Activated CD4-positive, alpha-beta T cell treated with anti-CD3 and anti-CD28 coated beads for 4 hours (primary cell): ENCODE data around the gene CACNA2D1.
"Not testable (repeated sequence)": the region's sequence is repeated elsewhere in the genome, so short reads cannot be mapped to it uniquely, and the experiment has no call there.

Experiments
- DNase-seq, 2 donors: peaks; one replicate each; pipeline ENCODE4 v3.0.0-alpha.2; 2020

CACNA2D1 gene

GRCh38 chr7:82021036-82021435 lies 422.5 kb downstream of the CACNA2D1 start:
- DNase-seq, result no peak

GRCh38 chr7:82019551-82020475 lies 423.8 kb downstream of the CACNA2D1 start:
- DNase-seq, result no peak

GRCh38 chr7:82018226-82018625 lies 425.4 kb downstream of the CACNA2D1 start:
- no peak for DNase-seq

- DNase-seq, result no peak
These were observed 426.1 kb downstream of the CACNA2D1 start for GRCh38 chr7:82017334-82017943.

GRCh38 chr7:82015751-82016150 lies 427.8 kb downstream of the CACNA2D1 start:
- DNase-seq, result no peak

DNA sequence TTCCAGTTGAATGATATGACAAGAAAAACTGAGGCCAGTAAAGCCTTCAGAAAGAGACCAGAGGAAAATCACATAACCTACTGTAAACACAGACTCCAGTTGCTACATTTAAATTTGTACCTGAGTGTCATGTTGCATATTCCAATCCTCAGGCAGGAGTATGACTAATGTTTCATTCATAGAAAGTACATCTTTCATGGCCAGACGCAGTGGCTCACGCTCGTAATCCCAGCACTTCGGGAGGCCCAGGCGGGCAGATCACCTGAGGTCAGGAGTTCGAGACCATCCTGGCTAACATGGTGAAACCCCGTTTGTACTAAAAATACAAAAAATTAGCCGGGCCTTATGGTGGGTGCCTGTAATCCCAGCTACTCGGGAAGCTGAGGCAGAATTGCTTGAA lies 429.0 kb downstream of the CACNA2D1 start:
- not testable (repeated sequence) for DNase-seq

GRCh38 chr7:82012453-82012852 lies 431.1 kb downstream of the CACNA2D1 start:
- DNase-seq, result no peak

- DNase-seq, result no peak
These were observed 433.2 kb downstream of the CACNA2D1 start for GRCh38 chr7:82010416-82010815.

GRCh38 chr7:82007315-82007714 lies 436.3 kb downstream of the CACNA2D1 start:
- DNase-seq, result no peak

- no peak for DNase-seq
These were observed 438.5 kb downstream of the CACNA2D1 start for GRCh38 chr7:82005056-82005455.

- DNase-seq, result no peak
These were observed 450.4 kb downstream of the CACNA2D1 start for GRCh38 chr7:81993186-81993585.

GRCh38 chr7:81990395-81990794 lies 453.2 kb downstream of the CACNA2D1 start:
- no peak for DNase-seq

DNA sequence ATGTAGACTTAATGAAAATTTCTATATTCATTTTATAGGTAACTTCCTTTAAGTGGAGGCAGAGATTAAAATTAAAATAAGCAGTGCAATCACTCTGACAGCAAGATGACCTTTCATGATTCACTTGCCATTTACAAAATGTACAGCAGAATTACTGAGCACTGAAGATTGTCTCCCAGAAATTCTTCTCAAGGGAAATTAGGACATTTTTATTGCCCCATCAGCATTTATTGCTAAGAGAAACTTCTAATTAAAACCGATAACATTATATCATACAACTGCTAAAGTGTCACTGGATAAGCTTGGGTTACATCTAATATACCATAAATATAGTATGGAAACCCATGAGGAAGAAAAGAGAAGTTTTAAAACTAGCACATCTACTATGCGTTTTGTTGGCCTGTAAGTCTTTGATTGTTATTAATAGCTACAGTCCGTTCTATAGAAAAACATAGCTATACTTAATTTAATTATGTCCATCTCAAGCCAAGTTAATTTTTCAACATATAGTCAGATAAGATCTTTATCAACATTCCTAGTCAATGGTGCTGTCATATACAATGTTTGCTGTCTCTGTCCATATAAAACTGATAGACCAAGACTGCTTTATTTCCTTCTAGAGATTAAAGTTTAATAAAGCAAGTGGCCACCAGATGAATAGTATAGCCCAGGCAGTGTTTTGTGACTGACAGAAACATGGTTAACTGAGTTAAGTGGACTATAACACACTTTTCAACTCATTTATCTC lies 456.7 kb downstream of the CACNA2D1 start:
- DNase-seq, result no peak

DNA sequence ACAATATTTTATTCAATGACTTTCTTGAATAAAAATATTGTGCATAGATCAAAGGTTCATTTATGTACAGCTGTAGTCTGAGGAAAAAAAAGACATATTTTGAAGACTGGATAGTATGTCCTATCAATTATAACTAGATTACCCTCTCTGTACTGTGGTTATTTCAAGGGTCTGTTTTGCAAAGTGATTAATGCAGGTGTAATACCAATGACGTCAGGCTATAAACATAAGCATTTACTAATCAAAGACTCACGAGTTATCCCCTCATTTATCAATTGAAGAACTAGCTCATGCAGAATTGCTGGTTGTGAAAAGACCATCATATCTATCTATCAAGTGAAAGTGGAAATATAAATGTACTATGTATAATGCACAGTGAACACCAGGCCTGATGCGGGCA lies 460.2 kb downstream of the CACNA2D1 start:
- no peak for DNase-seq

DNA sequence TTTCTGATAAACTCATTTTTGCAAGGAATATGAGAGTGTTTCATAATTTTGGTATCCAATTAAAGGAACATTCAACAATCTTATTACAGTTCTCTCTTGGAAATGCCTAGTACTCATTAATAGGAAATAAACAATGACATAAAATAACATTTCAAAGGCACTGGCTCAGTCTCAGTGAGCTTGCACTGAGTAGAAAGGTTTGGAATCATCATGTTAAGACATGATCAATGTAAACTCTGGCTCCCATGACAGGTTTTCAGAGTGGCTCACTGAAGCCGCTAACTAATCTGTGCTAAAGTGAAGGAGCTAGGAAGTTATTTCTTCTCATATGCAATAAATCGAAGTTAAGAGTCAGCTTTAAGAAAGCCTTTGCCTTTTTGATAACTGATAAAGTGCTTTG lies 470.5 kb downstream of the CACNA2D1 start:
- DNase-seq, result no peak

DNA sequence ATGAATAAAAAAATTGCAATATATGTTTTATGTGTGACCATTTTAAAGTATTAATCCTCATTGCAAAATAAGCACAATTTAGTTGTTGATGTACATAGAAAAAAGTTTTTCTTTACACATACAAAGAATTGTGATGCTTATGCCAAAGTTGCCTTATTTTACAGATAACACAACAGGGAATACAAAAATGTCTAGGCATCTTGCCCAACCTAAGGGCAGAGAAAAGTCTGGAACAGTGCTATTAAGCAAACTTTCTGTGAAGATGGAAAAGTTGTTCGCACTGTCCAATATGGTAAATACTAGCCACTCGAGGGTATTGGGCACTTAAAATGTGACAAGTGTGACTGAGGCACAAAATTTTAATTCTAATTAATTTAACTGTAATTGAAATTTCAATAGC lies 483.6 kb downstream of the CACNA2D1 start:
- DNase-seq, result no peak

- DNase-seq, result no peak
These were observed 486.1 kb downstream of the CACNA2D1 start for GRCh38 chr7:81957517-81957916.

DNA sequence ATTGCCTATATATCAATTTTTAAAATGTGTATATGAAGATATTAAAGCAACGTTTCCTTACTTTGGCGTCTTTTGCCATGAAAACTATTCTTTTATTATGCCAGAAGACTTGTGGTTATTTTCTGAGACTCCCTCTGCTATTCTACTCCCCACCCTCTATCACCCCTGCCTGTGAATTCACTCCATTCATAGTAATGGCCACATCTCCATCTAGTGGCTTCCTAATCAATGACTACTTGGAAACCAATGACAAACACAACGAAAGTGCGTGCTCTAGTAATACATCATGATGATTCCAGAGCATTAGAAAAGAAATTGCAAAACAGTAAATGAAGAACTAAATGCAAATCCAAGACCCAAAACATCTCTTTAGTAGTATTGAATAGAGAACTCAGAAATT lies 487.1 kb downstream of the CACNA2D1 start:
- DNase-seq, result no peak

DNA sequence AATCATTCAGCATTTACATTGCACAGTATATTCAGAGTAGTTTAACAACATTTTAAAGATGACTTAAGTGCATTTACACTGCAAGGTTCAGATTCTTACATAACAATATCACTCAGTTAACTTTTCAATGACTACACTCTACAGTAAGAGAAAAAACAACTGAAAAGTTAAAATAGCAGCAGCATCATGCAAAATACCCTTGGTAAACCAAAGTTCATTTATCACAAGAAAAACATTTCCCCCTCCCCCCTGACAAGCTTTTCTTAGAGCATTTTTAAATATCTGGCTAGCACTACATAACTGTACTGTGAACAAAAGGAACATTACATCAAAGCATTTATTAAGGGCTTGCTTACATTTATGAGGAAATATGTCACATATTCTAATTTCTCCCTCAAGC lies 494.3 kb downstream of the CACNA2D1 start:
- no peak for DNase-seq

- DNase-seq, result no peak
These were observed 499.5 kb downstream of the CACNA2D1 start for GRCh38 chr7:81944058-81944457.

DNA sequence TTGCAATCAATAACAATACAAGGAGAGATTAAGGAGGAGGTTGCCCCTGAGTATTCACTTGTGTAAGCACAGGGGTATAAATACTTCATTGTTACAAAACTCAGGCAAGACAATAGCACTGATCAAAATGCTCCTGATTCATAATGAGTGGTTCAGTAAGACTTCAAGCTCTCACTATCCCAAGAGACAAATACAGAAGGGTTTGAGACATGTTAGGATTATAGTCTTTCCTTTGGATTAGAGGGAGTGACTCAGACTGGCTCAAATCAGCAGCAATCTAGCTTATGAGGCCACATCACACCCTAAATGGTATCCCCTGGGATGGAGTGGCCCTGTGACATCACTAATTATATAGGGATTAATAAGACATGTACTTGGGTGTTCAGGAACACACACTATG lies 506.5 kb downstream of the CACNA2D1 start:
- no peak for DNase-seq

GRCh38 chr7:81934596-81935301 lies 508.8 kb downstream of the CACNA2D1 start:
- DNase-seq, result no peak

DNA sequence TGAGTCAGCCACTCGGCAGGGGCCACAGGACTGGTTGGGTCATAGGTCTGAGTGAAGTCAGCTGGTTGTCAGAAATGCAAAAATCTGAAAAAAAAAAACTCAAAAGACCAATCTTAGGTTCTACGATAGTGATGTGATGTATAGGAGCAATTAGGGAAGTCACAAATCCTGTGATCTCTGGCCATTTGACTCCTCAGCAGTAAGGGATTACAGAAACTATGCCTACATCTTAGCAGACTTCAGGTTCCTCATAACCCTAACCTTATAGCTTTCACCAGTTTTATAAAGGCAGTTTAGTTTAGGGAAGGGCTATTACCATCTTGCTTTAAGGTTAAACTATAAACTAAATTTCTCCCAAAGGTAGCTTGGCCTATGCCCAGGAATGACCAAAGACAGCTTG lies 510.6 kb downstream of the CACNA2D1 start:
- no peak for DNase-seq
